Stomach (tissue), 4 donors: ENCODE data around the gene TMEM256.

ENCODE experiments used
- EP300 ChIP-seq: sonication (generic); formaldehyde crosslinking; IDR thresholded peaks from one replicate; pipeline ENCODE4 v1.6.1; 2017; ENCODE audit warnings: antibody characterized with exemption
- POLR2A ChIP-seq, 4 donors: fragments of 450-650 bp; IDR thresholded peaks; one replicate each; pipeline ENCODE4 v1.6.1; 2016; ENCODE audit warnings: antibody characterized with exemption in 4 of 4, control low read depth in 2 of 4, mild to moderate bottlenecking in 1 of 4, moderate library complexity in 1 of 4
- TF ChIP-seq, protein P1 (sequence below), 7 experiments: fragments of 450-650 bp in 4 of 7; fragments of 200-600 bp in 3 of 7; sonication (generic) in 3 of 7; IDR thresholded peaks; one replicate each; pipeline ENCODE4 v1.5.1; 2016 to 2019; ENCODE audit warnings: antibody characterized with exemption in 7 of 7, control low read depth in 2 of 7, mild to moderate bottlenecking in 1 of 7

- TF ChIP-seq, protein P1, sequence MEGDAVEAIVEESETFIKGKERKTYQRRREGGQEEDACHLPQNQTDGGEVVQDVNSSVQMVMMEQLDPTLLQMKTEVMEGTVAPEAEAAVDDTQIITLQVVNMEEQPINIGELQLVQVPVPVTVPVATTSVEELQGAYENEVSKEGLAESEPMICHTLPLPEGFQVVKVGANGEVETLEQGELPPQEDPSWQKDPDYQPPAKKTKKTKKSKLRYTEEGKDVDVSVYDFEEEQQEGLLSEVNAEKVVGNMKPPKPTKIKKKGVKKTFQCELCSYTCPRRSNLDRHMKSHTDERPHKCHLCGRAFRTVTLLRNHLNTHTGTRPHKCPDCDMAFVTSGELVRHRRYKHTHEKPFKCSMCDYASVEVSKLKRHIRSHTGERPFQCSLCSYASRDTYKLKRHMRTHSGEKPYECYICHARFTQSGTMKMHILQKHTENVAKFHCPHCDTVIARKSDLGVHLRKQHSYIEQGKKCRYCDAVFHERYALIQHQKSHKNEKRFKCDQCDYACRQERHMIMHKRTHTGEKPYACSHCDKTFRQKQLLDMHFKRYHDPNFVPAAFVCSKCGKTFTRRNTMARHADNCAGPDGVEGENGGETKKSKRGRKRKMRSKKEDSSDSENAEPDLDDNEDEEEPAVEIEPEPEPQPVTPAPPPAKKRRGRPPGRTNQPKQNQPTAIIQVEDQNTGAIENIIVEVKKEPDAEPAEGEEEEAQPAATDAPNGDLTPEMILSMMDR (IDR thresholded peaks at IDR 0.05): no peak
- TF ChIP-seq EP300 (no peak), POLR2A (IDR thresholded peaks at IDR 0.05) (no peak)
Measured at GRCh38 chr17:7435676-7436555, 32.0 kb upstream of the TMEM256 start.
